Retina (tissue), 1 donor: ENCODE results near the gene TRAK1.

ENCODE experiments used
- DNase-seq: peaks from one replicate; pipeline ENCODE4 v3.0.0-alpha.2; 2016

The TRAK1 gene

DNA sequence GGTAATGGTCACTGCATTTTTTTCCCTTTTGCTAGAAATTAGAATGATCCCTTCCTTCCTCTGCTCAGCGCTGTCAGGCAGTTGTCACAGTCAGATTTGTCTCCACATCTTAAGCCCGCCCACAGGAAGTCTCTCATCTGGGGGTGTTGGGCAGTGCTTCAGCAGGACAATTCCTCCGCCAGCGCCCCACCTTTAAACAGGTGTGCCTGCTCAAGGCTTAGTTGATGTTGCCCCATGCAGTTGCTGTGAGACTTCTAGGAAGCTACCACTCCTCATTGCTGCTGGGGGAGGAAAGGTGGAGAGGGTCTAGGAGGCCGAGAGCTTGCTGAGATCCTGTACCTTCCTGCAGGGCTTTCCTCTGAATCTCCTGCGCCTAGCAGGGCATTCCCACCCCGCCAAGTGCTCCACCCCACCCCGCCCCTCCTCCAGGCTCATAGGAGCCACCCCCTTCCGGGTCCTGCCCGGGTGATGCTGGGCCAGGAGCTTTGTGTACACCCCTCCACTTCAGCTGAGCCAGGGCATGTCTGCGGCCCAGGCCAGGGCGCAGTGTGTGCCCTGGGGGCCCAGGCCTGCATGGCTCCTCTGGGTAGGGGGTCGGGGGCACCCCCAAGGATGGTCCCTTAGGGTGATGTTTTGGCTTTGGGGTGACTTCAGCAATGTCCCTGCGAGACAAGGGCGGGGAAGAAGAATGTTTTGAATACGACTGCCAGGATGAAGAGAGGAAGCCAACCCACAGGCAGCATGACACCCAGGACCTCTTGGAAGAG lies 68.7 kb downstream of the TRAK1 start:
- DNase-seq = peak; percentile 69

DNA sequence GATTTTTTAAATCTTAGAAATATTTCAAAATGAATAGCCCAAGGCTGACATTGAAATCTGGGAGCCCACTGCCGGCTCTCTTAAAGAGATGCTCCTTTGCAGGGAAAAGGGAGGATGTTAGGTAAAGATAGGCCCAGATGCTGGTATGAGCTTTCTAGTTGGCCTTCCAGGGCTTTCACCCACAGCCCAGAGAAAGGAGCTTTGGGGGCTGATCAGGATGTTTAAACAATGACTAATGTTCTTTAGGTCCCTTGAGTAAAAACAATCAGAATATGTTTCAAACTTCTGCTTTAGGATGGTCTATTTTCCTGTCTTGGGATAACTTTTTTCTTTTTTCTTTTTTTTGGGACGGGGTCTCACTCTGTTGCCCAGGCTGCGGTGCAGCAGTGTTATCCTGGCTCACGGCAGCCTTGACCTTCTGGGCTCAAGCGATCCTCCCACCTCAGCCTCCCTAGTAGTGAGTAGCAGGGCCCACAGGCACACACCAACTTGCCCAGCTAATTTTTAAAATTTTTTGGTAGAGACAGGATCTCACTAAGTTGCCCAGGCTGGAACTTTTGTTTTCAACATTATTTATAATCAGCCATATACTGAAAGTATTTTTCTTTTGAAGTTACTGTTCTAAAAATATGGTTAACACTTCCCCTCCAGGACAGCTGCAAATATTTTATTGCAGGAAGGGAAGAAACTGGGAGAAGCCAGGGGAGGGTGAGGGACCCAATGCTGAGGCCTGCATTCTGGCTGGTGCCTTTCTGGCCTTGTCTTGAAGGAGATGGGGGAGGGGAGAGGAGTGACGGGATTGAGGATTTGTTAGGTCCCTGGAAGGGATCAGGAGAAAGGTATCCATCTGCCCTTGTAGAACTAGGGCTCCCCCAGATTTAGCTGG lies 70.1 kb downstream of the TRAK1 start:
- DNase-seq = peak; percentile 14

DNA sequence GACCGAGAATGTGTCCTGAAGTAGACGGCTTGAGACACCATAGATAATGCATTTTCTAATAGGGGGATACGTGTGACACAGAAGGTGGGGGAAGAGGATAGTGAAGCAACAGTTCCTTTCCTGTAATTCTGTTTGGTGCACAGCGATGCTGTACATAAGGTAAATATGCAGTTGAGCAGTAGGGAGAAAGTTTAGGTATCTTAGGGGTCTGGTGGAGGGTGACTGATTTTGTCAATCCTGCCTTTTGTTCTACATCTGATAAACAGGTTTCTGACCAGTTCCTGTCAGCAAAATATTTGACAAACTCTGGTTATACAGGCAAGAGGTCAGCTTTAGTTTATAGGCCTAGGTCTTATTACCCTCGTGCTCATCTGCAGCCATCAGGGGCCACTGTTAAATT lies 71.3 kb downstream of the TRAK1 start:
- DNase-seq = no peak

DNA sequence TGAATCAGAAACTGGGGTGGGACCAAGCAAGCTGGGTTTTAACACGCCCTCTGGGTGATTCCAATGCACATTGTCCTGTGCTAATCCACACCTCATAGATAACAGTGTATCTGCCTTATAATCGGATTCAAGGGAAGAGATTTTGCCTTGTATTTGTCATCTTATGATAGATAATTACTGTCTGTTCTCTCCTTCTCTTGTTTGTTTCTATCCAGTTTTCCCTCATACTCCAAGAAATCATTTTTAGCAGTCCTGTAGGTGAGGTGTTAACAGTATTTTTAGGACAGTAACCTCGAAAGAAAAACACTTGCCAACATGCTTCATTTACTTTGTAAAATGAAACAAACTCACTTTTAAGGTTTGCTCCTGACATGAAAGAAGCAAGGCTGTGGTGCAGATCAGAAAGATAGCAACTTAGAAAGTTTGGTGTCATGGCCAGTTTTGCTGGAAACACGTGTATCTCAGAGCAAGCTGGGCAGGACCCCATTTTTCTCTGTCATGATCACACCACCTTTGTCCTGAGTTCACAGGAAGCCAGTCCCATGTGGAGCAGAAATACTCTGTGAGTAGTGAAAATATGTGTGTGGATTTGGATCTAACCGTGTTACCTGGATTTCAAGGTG lies 72.6 kb downstream of the TRAK1 start:
- no peak for DNase-seq

DNA sequence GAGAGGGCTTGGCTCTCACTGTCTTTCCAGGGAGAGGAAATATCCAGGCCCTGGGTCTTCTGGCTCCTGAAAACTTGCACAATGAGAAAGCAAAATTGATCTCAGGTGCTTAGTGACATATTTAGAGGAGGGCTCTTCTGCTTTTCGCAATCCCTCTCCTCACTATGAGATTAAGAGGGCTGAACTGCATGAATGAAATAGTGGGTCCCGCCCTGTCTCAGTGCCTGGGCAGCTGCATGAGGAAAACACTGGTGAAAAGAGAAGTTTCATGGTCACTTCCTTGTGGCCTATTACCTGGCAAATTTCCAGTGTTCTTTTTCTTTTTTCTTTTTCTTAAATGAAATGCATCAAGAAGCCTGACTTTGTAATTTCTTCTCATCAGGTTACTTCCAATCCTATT lies 73.5 kb downstream of the TRAK1 start:
- DNase-seq = no peak

DNA sequence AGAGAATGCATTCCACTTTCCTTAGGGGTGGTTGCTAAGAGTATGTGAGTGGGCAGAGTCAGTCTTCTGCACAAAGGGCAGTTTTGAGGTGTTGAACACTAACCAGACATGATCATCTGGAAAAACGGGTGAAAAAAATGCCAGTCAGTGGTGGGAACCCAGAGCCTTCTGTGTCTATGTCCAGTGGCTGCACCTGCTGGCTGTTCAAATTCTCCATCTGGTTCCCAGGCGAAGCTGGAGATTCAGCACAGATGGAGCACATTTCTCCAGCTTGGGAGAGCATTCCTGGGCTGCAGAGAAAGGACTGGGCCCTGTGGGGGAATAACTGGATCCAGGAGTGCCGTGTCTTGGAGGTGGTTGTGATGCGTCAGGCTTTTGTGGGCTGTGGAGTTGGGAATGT lies 74.1 kb downstream of the TRAK1 start:
- peak; percentile 62 for DNase-seq

DNA sequence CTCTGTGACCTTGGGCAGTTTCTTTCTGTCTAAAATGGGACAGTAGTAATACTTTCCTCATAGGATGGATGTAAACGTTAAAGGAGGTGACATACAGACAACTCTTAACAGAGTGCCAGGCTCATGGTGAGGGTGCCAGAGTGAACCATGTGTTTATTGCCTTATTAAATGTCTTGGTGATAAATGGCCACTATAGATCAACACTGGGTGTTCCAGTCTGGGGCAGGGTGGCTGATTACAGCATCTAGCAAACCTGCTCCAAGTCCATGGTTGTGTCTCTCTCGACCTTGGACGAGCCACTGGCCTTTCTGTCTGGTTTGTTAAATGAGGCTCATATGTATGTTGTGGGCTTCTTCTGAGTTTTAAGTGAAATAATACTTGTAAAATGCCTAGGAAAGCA lies 75.1 kb downstream of the TRAK1 start:
- no peak for DNase-seq

DNA sequence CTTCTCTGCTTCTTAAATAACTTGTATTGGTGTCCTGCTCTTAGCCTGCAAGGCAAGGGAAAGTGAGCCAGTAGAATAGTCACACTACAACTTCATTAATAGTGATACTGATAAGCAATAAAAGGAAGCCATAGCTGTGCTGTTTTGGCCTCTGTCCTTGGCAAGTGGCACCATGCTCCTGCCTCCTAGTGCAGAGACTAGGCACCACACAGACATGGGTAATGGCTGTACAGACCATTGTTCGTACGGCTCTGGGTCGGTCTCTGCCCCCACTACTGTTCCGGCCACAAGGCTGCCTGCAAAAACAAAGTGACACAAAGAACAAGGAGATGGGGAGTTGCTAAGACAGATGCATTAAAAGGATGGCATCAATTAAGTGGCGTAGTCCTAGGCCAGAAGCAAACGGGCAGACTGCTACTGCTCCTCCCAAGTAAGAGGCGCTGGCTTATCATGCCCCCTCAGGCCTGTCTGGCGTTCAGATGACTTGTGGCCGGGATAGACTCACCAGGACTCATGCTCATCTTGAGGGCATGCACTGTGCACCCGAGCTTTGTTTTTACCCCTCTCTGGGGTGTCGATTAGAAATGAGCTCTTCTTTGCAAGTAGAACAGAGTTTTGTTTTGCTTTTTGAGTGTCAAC lies 75.6 kb downstream of the TRAK1 start:
- DNase-seq = peak; percentile 13

DNA sequence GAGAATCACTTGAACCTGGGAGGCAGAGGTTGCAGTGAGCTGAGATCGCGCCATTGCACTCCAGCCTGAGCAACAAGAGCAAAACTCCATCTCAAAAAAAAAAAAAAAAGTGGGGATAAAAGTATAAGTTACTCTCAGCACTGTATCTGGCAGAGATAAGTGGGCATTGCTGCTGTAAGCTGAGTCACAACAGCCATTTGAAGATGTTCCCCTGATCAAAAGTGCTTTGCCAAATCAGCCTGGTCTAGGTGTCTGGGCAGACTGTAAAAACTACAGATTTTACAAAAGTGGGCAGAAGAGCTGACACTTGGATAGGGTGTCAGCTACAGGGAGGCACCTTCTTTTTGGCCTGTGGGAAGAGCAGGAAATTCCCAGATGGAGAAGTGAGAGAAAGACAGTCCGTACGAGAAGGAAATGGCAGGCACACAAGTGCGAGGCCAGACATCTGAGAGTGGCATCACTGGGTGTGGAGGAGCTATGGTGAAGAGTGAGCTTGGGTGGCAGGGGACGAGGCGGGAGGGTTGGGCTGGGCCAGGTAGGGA lies 78.5 kb downstream of the TRAK1 start:
- no peak for DNase-seq

DNA sequence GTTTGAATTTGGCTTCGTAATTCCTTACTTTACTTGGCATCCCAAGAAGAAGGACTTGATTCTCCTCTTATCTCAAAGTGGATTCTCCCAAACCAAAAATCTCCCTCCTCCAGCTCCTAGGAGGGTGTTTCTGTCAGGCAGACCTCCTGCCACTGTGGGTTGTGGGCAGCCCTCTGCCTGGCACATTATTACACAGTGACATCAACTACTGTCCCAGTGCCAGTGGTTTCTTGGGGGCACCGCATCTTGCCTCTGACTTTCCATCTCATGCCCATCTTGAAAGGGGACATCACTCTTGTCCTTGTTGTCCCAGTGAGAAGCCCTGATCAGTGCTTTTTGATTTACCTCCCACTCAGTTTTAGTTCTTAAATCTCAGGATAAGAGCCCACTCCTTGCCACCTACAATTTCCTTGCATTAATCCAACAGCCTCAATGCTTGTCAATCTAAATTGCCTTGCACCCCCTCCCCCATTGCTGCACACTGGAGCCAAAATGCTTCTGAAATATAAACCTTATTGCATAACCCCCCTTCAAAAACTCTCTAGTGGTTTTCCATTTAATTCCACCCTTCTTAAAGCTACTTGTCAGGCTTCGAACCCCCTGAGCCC lies 81.0 kb downstream of the TRAK1 start:
- no peak for DNase-seq

DNA sequence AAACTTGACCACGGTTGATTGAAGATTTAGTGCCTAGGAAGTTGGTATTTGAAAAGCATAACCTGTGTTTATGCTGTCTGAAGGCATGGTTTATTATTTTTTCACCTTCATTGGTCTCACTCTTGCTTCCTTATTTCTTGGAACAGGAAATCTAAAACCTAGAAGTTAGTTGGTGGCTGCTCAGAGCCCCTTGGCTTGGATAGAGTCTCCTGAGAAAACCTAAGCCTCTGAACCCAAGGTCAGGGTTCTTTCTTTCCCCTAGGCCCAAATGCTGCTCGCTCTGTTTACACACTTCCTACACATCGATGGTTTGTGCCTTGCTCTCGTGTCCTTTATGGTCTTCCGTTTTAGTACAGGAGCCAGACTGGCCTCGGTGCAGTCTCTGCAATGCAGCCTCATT lies 82.2 kb downstream of the TRAK1 start:
- no peak for DNase-seq

DNA sequence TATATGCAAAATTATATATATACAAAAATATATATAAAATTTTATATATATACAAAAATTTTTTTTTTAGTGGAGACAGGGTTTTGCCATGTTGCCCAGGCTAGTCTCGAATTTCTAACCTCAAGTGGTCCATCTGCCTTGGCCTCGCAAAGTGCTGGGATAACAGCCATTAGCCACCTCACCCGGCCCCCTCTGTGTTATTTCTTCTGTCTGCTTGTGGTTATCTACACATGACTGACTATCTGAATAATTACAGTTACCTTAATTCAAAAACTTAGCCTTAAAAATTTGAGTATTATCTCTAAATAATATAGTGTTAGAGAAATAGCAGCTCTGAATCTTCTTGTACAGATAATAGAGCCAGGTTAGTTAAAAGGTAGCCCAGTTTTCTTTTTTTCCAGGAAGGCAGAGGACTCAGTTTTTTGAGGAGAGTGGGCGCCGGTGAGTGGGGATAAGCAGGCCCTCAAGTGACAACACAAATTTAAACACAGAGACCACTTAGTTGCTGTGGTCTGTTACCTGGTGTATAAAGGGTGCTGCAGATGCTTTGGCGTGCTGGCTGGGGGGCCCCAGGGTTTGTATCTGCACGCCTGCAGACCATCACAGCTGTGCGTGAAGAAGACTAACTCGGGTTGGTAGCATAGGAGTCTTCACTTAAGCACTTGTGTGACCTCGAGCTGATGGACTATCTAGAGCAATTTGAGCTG lies 83.7 kb downstream of the TRAK1 start:
- no peak for DNase-seq

DNA sequence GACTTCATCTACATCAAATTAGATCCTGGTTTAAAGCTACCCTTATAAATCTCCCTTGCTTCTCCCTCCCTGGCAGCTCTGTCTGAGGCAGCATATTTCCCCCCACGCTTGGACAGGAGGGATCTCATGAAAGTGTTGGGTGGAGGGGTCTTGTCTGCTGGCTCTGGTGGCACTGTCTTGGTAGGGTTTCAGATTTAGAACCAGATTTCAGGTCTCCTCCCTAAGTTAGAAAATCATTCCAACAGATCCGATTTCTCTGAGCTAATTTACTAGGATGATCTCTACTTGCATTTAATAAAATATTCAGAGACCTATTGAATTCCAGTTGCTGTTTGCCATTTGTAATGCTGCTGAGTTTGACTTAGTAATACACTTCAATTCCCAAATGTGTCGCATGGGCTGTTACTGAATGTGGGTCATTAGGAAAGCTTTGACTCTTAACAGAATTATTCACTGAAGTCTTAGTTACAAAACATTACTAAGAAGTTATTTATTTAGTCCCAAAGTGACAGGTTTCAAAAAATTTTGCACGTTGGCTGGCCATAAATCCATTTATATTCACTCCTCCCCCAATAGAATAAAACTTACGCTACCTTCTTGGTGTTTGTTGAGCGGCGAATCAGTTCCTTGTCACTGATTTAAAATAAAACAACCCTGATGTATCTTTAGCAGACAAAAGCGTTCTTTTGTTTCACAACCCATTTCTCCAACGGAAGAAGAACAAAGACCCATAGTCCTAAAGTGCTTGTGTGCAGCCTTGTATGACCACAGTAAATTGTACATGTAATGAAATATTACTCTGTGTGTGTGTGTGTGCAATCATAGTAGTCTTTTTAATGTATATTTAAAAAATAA lies 84.5 kb downstream of the TRAK1 start:
- DNase-seq = peak; percentile 78

DNA sequence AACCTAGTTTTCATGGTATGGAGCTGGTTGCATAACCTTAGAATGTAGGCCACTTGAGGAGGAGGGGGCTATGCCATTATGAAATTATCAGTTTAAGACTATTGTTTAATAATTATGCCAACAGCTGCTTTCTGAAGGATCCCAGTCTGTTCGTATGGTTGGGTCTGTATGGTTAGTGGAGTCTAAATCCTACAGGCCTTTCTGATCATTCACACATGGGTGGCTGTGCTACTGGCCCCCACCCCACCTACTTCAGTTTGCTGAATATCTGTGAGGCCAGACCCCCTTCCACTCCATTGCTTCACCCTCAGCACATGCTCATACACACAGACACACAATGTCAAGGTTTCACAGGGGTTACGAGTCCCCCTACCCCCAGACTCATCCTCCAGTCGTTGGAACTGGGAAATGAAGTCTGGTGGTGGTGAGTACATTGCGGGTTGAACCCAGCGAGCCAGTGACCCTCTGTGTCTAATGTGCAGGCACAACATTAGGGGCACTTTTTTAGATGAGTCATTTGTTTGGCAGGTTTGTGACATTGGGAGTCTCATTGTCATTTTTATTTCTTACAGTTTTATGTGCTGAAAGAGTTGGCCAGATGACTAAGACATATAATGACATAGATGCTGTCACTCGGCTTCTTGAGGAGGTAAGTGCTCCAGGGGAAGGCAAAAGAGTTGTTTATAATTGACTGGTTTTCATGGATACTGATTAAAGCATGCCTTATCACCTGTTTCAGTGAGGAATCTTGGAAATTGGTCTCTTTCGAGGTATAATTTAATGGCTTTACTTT lies 85.3 kb downstream of the TRAK1 start:
- DNase-seq = peak; percentile 78

DNA sequence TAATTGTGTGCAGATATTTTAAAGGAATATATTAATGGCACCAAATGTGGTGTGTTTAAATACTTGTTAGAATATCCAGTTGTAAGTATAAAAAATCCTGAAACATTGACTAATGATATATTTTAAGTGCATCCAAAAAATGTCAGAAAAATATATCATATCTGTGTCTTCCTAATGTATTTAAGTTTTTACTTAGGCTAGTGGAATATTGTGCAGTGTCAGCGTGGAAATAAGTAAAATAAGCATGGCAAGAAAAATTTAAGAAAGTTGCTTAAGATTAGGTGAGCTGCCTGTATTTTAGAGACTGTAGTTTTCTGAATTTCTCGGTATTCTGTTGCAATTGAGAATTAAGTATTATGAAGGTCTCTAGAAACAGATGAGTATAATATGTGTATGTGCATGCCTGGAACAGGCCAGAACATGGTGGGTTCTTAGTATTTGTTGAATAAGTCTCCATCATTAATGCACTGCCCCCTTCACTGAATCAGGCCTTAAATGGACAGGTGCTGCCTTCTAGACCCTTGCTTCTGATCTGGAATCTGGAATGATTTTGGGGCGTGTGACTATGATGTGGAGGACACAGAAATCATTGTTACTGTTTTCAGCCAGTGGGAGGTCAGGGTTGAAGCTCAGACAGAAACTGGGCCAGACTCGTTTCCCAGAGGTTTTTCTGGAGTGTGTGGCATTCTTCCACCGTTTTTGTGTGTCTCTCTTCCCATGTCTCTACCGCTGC lies 86.1 kb downstream of the TRAK1 start:
- no peak for DNase-seq

DNA sequence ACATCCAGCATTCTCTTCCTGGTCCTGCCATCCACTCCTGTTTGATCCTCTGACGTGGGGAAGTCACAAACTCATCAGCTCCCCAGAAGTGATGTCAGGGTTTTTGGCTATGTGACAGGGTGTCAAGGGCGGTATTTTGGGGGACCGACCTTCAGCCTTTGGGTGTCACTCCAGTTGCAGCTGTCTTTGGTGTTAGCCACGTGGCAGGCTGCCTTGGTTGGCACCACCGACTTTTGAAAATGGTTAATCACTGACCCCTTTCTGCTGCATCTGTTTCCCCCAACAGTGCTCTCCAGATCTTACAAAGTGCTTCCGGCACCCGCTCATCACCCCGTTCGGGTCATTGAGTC lies 86.6 kb downstream of the TRAK1 start:
- DNase-seq = no peak

DNA sequence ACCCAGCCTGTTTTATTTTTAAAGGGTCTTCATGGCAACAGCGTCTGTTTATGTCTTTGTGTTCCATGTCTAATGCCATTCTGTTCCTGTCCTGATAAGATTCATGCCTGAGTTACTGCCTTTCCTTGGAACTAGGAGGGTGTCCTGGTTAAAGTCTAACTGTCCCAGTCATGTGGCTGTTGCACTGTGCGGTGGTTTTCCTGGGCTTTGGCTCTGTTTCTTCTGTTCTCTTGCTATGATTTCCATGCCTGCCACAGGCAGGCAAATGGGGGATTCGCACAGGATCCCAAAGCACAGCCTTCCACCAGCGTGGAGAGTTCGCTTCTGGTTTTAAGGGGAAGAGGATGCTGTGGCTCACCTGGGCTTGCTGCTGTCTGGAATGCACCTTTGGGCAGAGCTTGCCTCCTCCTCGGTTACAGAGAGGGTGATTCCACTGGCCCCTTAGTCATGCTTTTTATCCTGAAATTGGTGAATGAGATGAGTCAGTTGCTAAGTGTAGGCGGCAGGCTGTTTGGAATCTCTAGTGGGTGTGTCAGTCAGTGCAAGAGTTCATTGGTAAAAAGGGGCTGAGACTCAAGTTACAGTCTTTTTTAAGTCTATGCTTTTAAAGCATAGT lies 88.1 kb downstream of the TRAK1 start:
- DNase-seq = no peak

DNA sequence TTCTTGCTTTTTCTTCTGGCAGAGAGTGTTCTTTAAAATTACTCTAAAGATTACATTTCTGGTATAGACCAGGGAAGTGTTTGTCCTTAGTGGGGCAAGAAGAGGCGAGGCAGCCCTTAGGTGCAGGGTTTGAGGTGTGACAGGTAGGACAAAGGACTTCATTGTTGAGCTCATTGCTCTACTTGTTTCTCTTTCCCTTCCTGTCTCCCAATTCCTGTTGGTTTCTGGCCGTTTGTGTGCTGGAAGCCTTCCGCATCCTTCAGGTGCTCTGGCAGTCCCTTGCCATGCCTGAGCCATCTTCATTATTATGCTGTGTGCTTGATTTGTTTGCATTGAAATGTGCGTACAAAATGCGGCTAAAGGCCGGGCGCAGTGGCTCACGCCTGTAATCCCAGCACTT lies 89.7 kb downstream of the TRAK1 start:
- DNase-seq = no peak

DNA sequence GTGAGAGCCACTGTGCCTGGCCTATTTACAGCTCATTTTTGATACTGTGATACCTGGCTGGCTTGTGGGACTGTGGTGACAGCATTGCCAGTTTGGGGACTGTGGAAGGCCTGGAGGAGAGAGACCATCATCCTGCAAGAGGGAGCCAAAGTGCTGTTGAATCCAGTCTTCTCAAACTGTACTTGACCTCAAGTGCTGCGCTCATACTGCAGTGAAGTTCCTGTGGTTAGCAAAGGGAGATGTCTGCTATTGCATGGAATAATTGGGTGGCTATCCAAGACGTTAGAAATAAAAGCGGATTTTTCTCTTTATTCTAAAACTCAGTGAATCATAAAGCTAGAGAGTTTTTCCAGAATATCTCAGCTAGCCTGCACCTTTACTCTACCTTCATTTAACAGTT lies 91.4 kb downstream of the TRAK1 start:
- DNase-seq = no peak
